ENCODE data around the gene KLF13.

The KLF13 gene

DNA sequence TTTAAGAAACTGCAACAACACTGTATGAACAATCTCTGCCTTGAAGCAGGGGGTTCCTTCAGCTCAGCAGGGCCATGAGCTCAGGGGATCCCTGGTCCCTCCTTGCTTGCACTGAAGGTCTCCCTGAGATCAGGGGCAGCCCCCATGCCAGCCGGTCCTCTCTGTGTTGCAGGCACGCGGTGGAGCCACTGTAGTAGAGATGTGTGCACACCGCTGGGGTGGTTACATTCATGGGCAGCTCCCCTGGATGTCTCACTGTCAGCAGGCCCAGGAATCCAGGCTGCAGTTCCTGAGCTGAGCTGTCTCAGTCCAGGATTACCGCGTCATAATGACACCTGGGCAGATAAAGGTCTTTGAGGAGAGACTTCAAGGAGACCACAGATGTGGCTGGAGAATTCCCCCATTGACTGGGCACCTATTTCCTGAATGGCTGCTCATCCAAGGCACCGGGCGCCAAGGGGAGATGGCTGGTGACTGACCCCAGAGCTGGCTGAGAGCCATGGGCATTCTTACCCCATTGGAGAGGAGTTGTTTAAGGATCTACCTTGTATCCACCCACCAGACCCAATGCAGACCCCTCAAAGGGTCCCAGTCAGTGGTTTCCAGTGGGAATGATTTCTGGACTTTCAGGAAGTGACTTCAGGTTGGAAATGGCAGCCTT, 10.4 kb upstream of the KLF13 start:
- Histone ChIP-seq H3K9me3 (ENCODE audit: control insufficient read depth in 5 of 5, low read length in 5 of 5) (peaks cover 2 to 16% (median 13%) of the 10 kb centered on the region in 5 donors), H3K4me3 (ENCODE audit: low read depth in 1 of 5, low read length in 5 of 5) (no peak overlapping the region), H3K9ac (ENCODE audit: low read length in 5 of 5) (no peak overlapping the region), H3K4me1 (ENCODE audit: control insufficient read depth in 5 of 5, insufficient read depth in 5 of 5, low read length in 5 of 5) (peaks cover 0 to 10% (median 4%) of the 10 kb centered on the region in 5 donors), H3K27me3 (ENCODE audit: control insufficient read depth in 5 of 5, insufficient read depth in 4 of 5, low read length in 5 of 5) (peaks cover 0 to 3% (median 0%) of the 10 kb centered on the region in 5 donors), H3K27ac (ENCODE audit: low read depth, low read length) (no peak overlapping the region), H3K36me3 (ENCODE audit: control insufficient read depth in 5 of 5, insufficient read depth in 5 of 5, low read length in 5 of 5) (no peaks in the 10 kb centered on the region)

DNA sequence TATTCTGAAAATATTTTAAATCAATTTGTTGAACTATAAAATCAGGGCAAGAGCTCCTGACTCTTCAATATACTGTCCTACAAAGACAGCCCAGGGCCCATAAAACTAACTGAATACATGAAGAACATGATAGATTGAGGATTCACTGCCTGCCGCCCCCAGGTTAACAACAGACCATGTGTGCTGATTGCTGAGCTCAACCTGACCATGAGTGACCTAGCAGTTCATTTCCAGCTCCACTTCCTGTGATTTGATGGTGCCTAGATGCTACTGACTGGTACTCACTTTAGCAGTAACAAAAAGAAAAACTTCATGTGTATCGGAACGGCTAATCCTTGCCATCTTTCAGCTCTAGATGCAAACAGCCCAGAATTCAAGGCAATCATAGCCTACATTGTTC, 9.6 kb upstream of the KLF13 start:
- no peaks in the 10 kb centered on the region for H3K36me3 ChIP-seq (ENCODE audit: control insufficient read depth in 5 of 5, insufficient read depth in 5 of 5, low read length in 5 of 5)
- no peak overlapping the region for H3K4me3 ChIP-seq (ENCODE audit: low read depth in 1 of 5, low read length in 5 of 5)
- H3K9me3 ChIP-seq (ENCODE audit: control insufficient read depth in 5 of 5, low read length in 5 of 5), result peaks cover 2 to 18% (median 13%) of the 10 kb centered on the region in 5 donors
- H3K9ac ChIP-seq (ENCODE audit: low read length in 5 of 5), result no peak overlapping the region
- H3K27ac ChIP-seq (ENCODE audit: low read depth, low read length), result no peak overlapping the region
- peaks cover 0 to 10% (median 4%) of the 10 kb centered on the region in 5 donors for H3K4me1 ChIP-seq (ENCODE audit: control insufficient read depth in 5 of 5, insufficient read depth in 5 of 5, low read length in 5 of 5)
- peaks cover 0 to 3% (median 0%) of the 10 kb centered on the region in 5 donors for H3K27me3 ChIP-seq (ENCODE audit: control insufficient read depth in 5 of 5, insufficient read depth in 4 of 5, low read length in 5 of 5)

DNA sequence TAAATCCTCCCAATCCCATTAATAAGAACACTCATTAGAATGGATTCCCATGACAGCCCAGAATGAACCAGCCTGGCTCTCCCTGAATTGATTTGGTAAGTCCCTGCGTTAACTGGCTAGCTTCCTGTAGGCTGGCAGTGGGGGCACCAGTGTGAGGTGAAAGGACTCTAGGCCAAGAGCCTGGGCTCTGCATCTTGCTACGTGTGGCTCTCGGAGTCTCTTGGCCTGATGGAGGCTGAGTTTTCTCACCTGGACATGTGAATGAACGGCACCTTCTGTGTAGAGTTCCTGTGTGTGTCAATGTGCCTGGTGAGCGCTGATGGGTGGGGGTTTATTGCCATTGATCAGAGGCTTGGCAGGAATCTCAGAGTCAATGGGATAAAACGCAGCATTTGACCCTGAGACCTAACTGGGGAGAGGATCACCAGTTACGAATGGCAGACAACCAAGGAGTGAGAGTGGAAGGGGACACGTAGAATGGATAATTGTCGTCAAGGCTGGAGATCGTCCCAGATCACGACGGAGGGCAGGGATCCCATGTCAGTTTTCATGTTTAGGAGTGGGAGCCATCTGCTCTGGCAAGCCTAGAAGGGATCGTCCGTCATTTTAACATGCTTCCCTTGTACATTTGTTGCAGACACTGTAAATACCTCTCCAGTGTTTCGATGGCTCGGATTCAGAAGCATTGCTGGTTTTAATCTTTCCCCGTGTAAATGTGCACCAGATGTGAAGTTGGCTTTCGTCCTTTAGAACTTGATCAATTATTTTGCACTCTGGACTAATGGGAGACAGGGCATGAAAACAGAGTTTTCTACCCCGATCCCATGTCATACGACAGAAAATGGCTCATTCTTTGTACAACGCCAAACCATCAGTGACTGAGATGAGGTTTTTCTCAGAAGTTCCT, 9.0 kb upstream of the KLF13 start:
- H3K4me1 ChIP-seq (ENCODE audit: control insufficient read depth in 5 of 5, insufficient read depth in 5 of 5, low read length in 5 of 5), result peaks cover 0 to 10% (median 4%) of the 10 kb centered on the region in 5 donors
- H3K27me3 ChIP-seq (ENCODE audit: control insufficient read depth in 5 of 5, insufficient read depth in 4 of 5, low read length in 5 of 5), result peaks cover 0 to 3% (median 0%) of the 10 kb centered on the region in 5 donors
- H3K27ac ChIP-seq (ENCODE audit: low read depth, low read length), result no peak overlapping the region
- H3K4me3 ChIP-seq (ENCODE audit: low read depth in 1 of 5, low read length in 5 of 5), result no peak overlapping the region
- H3K9ac ChIP-seq (ENCODE audit: low read length in 5 of 5), result no peak overlapping the region
- H3K36me3 ChIP-seq (ENCODE audit: control insufficient read depth in 5 of 5, insufficient read depth in 5 of 5, low read length in 5 of 5), result no peaks in the 10 kb centered on the region
- peaks cover 2 to 18% (median 13%) of the 10 kb centered on the region in 5 donors for H3K9me3 ChIP-seq (ENCODE audit: control insufficient read depth in 5 of 5, low read length in 5 of 5)

DNA sequence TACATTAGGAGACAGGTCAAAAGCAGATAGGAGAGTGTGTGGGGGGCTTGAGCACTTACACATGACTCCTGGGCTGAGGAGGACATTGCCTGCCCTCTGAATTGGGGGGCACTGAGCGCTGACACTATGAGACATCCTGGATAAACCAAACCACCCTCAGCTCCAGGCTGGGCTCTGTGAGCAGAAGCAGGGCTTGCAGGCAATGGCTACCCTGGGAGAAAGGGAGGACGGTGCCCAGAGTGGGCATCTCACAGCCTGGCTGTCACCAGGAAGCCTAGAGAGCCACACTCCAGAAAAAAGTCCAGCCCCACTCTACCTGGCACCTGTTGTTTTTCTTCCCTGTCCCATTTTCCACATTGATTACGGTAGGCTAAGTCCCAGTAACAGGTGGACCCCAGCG, 8.2 kb upstream of the KLF13 start:
- Histone ChIP-seq H3K9ac (ENCODE audit: low read length in 5 of 5) (no peak overlapping the region), H3K27ac (ENCODE audit: low read depth, low read length) (no peak overlapping the region), H3K36me3 (ENCODE audit: control insufficient read depth in 5 of 5, insufficient read depth in 5 of 5, low read length in 5 of 5) (no peaks in the 10 kb centered on the region), H3K4me3 (ENCODE audit: low read depth in 1 of 5, low read length in 5 of 5) (no peak overlapping the region), H3K27me3 (ENCODE audit: control insufficient read depth in 5 of 5, insufficient read depth in 4 of 5, low read length in 5 of 5) (peaks cover 0 to 3% (median 0%) of the 10 kb centered on the region in 5 donors), H3K9me3 (ENCODE audit: control insufficient read depth in 5 of 5, low read length in 5 of 5) (peaks cover under 1 to 15% (median 10%) of the 10 kb centered on the region in 5 donors), H3K4me1 (ENCODE audit: control insufficient read depth in 5 of 5, insufficient read depth in 5 of 5, low read length in 5 of 5) (peaks cover 0 to 10% (median 4%) of the 10 kb centered on the region in 5 donors)

DNA sequence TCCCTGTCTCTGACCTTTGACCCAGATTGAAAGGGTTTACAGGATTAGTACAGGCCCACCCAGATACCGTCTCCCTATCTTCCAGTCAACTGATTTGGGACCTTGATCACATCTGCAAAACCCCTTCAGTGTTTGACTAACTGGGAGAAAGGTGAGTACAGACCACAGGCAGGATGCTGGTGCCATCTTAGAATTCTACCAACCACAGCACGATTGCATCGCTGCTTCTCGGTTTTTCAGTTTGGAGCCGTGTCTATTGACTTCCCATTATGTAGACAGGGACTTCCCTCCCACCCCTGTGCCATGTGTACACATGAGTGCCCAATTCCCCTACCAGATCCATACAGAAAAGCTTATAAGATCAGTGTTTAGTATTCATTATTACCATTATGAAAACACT, 6.6 kb upstream of the KLF13 start:
- Histone ChIP-seq H3K4me3 (ENCODE audit: low read depth in 1 of 5, low read length in 5 of 5) (no peak overlapping the region), H3K27ac (ENCODE audit: low read depth, low read length) (no peak overlapping the region), H3K27me3 (ENCODE audit: control insufficient read depth in 5 of 5, insufficient read depth in 4 of 5, low read length in 5 of 5) (peaks cover 0 to 3% (median 0%) of the 10 kb centered on the region in 5 donors), H3K9ac (ENCODE audit: low read length in 5 of 5) (no peak overlapping the region), H3K9me3 (ENCODE audit: control insufficient read depth in 5 of 5, low read length in 5 of 5) (peaks cover 0 to 6% (median 0%) of the 10 kb centered on the region in 5 donors), H3K36me3 (ENCODE audit: control insufficient read depth in 5 of 5, insufficient read depth in 5 of 5, low read length in 5 of 5) (no peaks in the 10 kb centered on the region), H3K4me1 (ENCODE audit: control insufficient read depth in 5 of 5, insufficient read depth in 5 of 5, low read length in 5 of 5) (peaks cover 2 to 19% (median 13%) of the 10 kb centered on the region in 5 donors)

GRCh38 chr15:31321418-31321817, 5.2 kb upstream of the KLF13 start:
- peaks cover 5 to 24% (median 19%) of the 10 kb centered on the region in 5 donors for H3K4me1 ChIP-seq (ENCODE audit: control insufficient read depth in 5 of 5, insufficient read depth in 5 of 5, low read length in 5 of 5)
- no peak overlapping the region for H3K27ac ChIP-seq (ENCODE audit: low read depth, low read length)
- H3K4me3 ChIP-seq (ENCODE audit: low read depth in 1 of 5, low read length in 5 of 5), result no peak overlapping the region
- no peak overlapping the region for H3K9ac ChIP-seq (ENCODE audit: low read length in 5 of 5)
- no peaks in the 10 kb centered on the region for H3K36me3 ChIP-seq (ENCODE audit: control insufficient read depth in 5 of 5, insufficient read depth in 5 of 5, low read length in 5 of 5)
- H3K27me3 ChIP-seq (ENCODE audit: control insufficient read depth in 5 of 5, insufficient read depth in 4 of 5, low read length in 5 of 5), result peaks cover 0 to 3% (median 0%) of the 10 kb centered on the region in 5 donors
- H3K9me3 ChIP-seq (ENCODE audit: control insufficient read depth in 5 of 5, low read length in 5 of 5), result peaks cover 0 to 3% (median 0%) of the 10 kb centered on the region in 5 donors

DNA sequence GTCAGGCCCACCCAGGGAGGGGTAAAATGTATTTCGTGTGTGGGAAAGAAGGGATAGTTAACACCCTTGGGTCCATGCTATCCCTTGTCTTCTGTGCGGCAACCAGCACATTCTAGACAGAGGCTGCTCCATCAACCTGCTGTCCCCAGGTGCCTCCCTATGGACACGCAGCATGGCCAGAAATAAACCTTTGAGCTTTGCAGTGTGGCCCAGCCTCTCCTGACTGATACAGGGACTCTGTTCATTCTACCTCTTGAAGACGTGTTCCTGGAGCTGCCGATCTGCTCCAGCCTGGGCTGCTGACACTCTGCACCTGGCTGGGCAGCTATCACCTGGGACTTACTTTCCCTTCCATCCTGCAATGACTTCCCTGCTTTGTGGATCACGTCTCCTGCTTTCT, 4.1 kb upstream of the KLF13 start:
- Histone ChIP-seq H3K27ac (ENCODE audit: low read depth, low read length) (no peak overlapping the region), H3K36me3 (ENCODE audit: control insufficient read depth in 5 of 5, insufficient read depth in 5 of 5, low read length in 5 of 5) (no peaks in the 10 kb centered on the region), H3K4me3 (ENCODE audit: low read depth in 1 of 5, low read length in 5 of 5) (no peak overlapping the region), H3K27me3 (ENCODE audit: control insufficient read depth in 5 of 5, insufficient read depth in 4 of 5, low read length in 5 of 5) (peaks cover 0 to 3% (median 0%) of the 10 kb centered on the region in 5 donors), H3K9me3 (ENCODE audit: control insufficient read depth in 5 of 5, low read length in 5 of 5) (peaks cover 0 to 3% (median 0%) of the 10 kb centered on the region in 5 donors), H3K4me1 (ENCODE audit: control insufficient read depth in 5 of 5, insufficient read depth in 5 of 5, low read length in 5 of 5) (peaks cover 5 to 22% (median 19%) of the 10 kb centered on the region in 5 donors), H3K9ac (ENCODE audit: low read length in 5 of 5) (no peak overlapping the region)

DNA sequence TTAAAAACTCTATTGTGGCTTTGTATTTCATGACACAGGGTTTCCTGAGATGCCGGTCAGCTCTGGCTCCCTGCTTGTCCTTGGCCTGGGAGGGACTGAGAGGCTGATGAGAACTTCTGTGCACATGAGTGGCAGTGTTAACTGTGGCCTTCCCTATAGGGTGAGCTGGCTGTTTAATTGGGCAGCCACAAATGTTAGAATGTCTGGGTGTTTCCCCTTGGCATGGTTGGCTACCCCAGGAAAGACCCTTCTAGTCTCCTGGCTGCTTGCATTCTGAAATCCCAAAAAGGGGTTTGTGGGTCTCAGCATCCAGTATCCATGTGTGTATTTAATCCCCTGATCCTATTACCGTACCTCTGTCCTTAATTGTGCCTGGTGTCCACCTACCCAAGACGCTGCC, 3.0 kb upstream of the KLF13 start:
- Histone ChIP-seq H3K36me3 (ENCODE audit: control insufficient read depth in 5 of 5, insufficient read depth in 5 of 5, low read length in 5 of 5) (no peaks in the 10 kb centered on the region), H3K9me3 (ENCODE audit: control insufficient read depth in 5 of 5, low read length in 5 of 5) (peaks cover 0 to 3% (median 0%) of the 10 kb centered on the region in 5 donors), H3K4me1 (ENCODE audit: control insufficient read depth in 5 of 5, insufficient read depth in 5 of 5, low read length in 5 of 5) (peaks cover 5 to 25% (median 15%) of the 10 kb centered on the region in 5 donors), H3K27ac (ENCODE audit: low read depth, low read length) (no peak overlapping the region), H3K4me3 (ENCODE audit: low read depth in 1 of 5, low read length in 5 of 5) (no peak overlapping the region), H3K9ac (ENCODE audit: low read length in 5 of 5) (no peak overlapping the region), H3K27me3 (ENCODE audit: control insufficient read depth in 5 of 5, insufficient read depth in 4 of 5, low read length in 5 of 5) (no peaks in the 10 kb centered on the region)

DNA sequence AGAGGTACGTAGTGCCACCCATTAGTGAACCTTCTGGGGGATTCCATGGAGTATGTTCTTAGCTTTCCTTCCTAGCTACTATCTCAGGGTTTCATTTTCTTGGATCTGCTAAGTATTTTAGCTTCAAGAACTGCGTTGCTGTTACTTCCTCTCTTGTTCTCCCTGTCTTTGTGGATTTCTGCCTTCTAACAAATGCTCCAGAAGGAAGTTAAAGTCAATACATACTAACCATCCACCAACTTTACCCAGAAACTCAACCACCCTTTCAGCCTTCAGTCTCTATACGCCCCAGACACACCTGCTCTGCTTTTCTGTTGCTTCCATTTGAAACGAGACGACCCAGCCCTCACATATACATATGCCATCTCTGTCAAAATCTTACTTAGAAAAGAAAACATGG, 2.4 kb upstream of the KLF13 start:
- Histone ChIP-seq H3K36me3 (ENCODE audit: control insufficient read depth in 5 of 5, insufficient read depth in 5 of 5, low read length in 5 of 5) (no peaks in the 10 kb centered on the region), H3K9ac (ENCODE audit: low read length in 5 of 5) (no peak overlapping the region), H3K4me3 (ENCODE audit: low read depth in 1 of 5, low read length in 5 of 5) (no peak overlapping the region), H3K9me3 (ENCODE audit: control insufficient read depth in 5 of 5, low read length in 5 of 5) (peaks cover 0 to 3% (median 0%) of the 10 kb centered on the region in 5 donors), H3K27ac (ENCODE audit: low read depth, low read length) (no peak overlapping the region), H3K27me3 (ENCODE audit: control insufficient read depth in 5 of 5, insufficient read depth in 4 of 5, low read length in 5 of 5) (no peaks in the 10 kb centered on the region), H3K4me1 (ENCODE audit: control insufficient read depth in 5 of 5, insufficient read depth in 5 of 5, low read length in 5 of 5) (peaks cover 5 to 30% (median 21%) of the 10 kb centered on the region in 5 donors)

All from subcutaneous abdominal adipose tissue (tissue), 5 donors.